GM19099 (cell line): ENCODE measurements around the gene THAP9.

Experiments
- POLR2A ChIP-seq: IDR thresholded peaks from 3 replicates; pipeline ENCODE4 v1.6.1; 2011; ENCODE audit warnings: low read depth; ENCODE audit not compliant: insufficient read length; ENCODE audit errors: extremely low read depth

Gene THAP9, protein sequence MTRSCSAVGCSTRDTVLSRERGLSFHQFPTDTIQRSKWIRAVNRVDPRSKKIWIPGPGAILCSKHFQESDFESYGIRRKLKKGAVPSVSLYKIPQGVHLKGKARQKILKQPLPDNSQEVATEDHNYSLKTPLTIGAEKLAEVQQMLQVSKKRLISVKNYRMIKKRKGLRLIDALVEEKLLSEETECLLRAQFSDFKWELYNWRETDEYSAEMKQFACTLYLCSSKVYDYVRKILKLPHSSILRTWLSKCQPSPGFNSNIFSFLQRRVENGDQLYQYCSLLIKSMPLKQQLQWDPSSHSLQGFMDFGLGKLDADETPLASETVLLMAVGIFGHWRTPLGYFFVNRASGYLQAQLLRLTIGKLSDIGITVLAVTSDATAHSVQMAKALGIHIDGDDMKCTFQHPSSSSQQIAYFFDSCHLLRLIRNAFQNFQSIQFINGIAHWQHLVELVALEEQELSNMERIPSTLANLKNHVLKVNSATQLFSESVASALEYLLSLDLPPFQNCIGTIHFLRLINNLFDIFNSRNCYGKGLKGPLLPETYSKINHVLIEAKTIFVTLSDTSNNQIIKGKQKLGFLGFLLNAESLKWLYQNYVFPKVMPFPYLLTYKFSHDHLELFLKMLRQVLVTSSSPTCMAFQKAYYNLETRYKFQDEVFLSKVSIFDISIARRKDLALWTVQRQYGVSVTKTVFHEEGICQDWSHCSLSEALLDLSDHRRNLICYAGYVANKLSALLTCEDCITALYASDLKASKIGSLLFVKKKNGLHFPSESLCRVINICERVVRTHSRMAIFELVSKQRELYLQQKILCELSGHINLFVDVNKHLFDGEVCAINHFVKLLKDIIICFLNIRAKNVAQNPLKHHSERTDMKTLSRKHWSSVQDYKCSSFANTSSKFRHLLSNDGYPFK

DNA sequence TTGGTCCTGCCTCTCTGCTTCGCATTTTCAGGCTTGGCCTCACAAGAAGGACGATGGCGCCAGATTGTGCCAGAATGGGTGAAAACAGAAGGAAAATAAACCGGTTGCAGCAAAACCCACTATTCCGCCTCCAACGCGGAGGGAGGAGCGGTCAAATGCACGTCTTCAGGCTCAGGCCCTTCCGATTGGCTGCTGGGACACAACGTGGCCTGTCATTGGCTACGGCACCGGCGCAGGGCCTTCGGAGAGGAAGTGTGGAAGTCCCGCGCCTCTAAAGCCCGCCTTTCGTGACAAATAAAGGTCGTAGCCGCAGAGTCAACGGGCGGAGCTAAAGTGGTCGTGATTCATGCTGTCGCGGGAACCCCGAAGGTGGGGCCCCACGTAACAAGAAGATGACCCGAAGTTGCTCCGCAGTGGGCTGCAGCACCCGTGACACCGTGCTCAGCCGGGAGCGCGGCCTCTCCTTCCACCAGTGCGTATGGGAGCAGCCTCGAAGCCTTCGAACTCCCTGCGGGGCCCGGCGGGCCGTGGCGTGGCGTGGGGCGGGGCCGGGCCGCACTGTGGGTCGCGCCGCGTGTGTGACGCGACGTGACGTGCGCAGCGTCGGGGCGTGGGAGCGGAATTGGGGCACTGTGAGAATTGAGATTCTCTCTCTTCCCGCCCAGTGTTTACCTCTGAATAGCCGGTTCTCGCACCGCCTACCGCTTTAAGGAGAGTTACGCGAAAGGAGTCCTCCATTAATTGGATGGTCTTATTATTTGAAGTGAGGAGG, at the start of gene THAP9:
TSS of gene THAP9 (plus strand) at position 325 of the 772 bp plus-strand sequence. CDS start at position 393, 68 bp downstream.
- TF ChIP-seq POLR2A = peak; percentile 74

DNA sequence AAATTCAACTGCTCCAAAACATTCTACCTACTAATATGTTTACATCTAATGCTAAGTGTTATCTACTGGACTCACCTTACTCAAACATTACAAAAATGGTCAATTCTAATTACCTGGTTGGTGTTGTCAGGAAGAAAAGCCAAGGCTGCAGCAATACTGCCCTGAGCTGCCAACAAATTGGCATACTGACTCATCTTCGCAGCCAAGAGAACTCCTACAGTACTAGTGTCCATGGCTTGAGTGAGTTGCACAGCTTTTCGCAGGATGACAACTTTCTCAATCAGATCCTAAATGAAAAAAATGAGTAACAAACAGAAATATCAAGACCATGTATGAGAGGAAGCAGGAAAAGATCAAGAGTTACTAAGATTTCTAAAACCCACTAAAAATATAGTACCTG, 49.2 kb upstream of the THAP9 start:
- no peak for TF ChIP-seq POLR2A

DNA sequence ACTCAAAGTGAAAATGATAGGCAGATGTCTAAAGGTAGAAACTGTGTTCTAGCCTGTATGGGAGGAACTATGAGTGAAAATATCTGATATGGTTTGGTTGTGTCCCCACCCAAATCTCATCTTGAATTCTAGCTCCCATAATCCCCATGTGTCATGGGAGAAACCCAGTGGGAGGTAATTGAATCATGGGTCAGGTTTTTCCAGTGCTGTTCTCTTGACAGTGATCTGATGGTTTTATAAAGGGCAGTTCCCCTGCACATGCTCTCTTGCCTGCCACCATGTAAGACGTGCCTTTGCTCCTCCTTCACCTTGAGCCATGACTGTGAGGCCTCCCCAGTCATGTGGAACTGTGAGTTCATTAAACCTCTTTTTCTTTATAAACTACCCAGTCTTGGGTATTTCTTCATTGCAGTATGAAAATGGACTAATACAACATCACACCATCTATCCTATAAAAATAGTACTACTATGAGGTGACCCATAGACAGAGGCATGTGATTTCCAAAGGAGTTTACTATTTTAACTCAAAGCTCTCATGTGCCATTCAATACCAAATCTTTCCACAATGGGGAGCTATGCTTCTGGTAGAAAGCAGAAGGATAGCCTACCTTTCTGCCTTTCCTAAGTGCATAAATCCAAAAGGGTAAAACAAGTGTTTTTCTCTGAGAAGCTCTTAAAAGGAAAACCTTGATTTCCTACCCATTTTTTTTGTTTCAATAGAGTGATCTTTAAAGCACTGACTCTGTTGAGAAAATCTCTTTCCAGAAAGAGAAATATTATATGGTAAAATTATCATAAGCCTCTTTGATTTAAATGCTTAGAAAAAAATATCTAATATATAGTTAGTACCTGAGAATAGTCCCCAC, 48.4 kb upstream of the THAP9 start:
- no peak for TF ChIP-seq POLR2A

DNA sequence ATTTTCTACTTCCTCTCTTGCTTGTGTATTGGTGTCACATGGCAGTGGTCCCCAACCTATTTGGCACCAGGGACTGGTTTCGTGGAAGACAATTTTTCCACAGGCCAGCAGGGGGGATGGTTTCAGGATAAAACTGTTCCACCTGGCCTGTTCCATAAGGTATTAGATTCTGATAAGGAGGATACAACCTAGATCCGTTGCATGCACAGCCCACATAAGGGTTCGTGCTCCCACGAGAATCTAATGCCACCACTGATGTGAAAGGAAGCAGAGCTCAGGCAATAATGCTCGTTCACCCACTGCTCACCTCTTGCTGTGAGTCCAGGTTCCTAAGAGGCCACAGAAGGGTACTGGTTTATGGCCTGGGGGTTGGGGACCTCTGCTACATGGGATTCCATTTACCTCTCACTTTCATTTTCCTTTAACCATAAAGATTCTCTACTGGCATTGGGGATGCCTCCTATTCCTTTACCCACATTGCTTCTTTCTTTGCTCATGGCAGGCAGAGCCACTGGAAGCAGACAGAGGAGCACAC, 47.7 kb upstream of the THAP9 start:
- no peak for TF ChIP-seq POLR2A

DNA sequence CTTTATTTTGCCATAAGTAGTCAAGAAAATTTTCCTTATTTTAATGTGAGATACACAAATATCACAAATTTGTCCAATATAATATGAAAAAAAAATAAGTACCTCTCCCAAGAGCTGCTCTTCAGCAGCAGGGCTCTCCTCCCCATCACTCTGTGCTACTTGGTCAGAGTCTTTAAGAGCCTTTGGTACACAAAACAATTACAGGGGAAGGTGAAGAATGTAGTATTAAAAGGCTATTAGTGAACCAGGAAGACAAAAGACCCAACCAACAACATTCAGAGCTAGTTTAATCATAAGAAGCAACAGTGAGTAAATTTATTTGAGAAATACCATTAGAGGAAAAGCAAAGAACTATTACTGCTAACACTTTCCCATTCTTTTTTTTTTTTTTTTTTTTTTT, 39.0 kb upstream of the THAP9 start:
- TF ChIP-seq POLR2A = no peak

DNA sequence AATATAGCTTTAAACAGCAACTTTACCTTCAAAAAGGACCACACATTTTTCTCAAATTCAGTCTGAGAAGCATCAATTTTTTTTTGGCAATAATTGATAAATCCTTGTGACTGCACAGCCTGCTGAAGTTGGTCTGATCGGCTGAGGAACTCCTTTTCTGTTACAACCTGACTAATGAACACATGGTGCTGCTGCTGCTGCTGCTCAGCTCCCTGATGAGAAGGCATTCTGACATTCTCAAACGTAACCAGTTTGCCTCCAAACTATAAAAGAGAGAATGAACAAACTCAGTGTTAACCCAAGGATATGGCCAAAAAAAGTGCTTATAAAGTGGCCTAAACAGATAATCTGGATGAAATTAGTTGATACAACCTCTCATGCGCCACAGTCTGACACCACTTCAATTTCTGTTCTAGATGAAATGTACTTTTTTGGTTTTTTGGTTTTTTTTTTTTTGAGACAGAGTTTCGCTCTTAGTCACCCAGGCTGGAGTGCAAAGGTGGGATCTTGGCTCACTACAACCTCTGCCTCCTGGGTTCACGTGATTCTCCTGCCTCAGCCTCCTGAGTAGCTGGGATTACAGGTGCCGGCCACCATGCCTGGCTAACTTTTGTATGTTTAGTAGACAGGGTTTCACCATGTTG, 36.1 kb upstream of the THAP9 start:
- TF ChIP-seq POLR2A = no peak

DNA sequence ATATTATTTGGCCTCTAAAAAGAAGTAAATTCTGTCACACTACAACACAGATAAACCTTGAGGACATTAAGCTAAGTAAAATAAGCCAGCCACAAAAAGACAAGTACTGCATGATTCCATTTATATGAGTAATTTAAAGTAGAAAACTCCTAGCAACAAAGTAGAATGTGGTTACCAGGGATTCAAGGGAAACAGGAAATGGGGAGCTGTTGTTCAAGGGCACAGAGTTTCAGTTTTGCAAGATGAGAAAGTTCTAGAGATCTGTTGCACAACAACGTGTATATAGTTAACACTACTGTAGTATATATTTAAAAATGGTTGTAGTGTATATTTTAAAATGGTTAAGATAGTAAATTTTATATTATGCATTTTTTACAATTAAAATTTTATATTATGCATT, 34.9 kb upstream of the THAP9 start:
- no peak for TF ChIP-seq POLR2A

DNA sequence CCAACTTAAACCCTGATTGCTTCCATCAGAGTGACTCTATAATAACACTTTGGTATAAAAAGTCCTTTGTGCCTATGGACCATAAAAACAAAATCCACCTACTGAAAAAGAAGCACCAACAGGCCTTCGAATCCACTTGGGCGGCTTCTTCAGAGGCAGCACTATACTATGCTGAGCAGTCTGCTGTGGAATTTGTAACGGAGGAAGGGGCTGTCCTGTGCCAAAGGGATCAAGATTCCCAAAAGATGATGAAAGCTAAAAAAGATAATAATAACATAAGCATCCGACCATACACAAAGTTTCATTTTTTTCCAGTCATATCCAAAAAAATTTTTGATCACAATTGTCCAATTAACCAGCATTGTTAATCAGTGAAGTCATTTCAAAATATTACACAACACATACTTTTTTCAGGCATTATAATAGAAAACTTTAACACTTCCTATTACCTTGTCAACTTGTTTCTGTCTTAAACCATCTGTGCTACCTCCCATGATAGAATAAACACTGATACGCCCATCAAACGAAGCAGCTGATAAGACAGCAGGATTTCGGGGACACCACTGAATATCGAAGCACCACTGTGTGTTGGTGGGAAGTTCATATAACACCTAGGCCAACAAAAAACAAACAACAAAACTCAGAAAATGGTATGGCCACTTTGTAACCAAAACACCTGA, 33.7 kb upstream of the THAP9 start:
- TF ChIP-seq POLR2A = no peak

DNA sequence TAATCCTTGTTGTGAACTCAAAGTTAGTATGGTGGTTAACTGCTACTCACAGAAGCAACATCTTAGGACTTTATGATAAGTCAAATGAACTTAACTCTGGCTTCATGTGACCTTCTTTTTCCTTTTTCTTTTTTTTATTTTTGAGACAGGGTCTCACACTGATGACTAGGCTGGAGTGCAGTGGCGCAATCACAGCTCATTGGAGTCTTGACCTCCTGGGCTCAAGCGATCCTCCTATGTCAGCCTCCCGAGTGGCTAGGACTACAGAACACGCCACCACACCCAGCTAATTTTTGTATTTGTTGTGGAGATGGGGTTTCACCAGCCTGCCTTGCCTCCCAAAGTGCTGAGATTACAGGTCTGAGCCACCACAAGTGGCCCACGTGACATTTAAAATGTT, 32.0 kb upstream of the THAP9 start:
- no peak for TF ChIP-seq POLR2A

DNA sequence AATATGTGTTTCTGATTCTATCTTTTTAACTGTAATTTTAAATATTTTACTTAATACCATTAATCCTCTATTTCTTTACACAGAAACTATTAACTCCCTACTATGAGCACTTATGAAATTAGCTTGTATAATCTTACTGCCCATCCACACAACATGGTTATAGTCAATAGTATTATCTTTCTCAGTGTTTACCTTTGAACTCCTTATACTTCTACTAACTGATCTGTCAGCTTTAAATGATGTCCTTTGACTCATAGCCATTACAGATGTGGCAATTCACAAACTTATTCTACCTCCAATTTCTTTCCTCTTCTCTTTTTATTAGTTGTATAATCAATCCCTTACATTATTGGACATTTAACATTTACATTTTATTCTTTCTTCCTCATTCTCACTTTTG, 15.1 kb upstream of the THAP9 start:
- TF ChIP-seq POLR2A = no peak

DNA sequence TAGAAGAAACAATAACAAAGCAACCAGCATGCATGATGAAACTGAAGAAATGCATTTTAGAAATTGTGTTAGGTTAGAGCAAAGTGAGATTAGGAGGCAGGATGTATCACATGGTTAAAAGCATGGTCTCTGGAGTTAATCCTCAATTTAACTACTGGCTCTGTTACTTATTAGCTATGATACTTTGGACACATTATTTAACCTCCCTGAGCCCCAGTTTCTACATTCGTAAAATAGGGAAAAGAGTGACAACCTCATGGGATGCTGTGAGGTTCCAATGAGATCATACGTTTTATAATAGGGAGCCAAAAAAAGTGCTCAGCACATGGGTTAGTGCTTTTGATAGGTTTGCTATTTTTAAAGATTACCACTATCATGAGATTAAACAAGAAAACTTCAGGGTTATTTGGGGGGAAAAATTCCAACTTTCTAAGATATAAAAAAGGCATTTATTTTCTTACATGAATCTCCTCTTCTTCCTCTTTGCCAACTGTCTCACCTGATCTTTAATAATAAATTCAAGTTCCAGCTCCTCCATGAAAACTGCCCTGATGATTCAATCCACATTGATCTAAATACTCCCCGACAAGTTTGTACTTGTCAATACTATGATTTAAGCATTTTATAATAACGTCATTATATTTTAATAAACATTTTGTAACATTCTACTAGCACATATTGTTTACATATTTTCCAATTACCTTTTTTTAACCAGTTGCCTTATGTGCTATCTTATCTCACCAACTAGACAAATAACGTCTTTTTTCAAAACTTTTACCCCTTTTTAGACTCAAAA, 14.2 kb upstream of the THAP9 start:
- no peak for TF ChIP-seq POLR2A

DNA sequence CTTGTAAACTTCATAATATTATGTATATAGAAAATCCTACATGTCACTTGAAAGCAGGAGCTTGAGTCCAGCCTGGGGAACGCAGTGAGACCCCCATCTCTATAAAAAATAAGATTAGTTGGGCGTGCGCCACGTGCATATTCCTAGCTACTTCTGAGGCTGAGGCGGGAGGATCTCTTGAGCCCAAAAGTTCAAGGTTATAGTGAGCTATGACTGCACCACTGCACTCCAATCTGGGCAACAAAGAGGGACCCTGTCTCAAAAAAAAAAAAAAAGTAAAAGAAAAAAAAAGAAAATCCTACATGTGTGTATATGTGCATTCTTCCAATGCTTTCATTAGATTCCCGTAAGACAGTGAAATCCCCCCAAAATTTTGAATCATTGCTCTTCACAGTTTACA, 11.2 kb upstream of the THAP9 start:
- TF ChIP-seq POLR2A = no peak

DNA sequence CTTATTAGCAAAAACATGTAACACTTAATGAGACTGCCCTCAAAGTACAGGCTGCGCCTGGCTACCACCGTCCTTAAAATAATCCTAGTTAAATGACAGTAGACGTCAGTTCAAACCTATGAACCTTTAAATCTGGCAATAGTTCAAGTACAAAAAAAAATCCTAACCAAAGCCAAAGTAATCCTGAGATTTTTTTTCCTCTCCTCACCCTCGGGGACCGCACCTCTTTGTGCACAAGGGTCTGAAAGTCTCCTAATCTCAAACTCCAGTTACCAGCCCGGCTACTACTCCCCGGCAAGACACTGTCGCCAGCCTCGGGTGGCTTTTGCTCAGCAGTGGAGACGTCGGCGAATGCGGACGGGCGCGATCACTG, 10.0 kb upstream of the THAP9 start:
- no peak for TF ChIP-seq POLR2A
